HG02970 (cell line): ENCODE data around the gene BMP8B.
"Not testable (repeated sequence)": the region's sequence is repeated elsewhere in the genome, so short reads cannot be mapped to it uniquely, and the experiment has no call there.

ENCODE experiments used
- ATAC-seq: cut with Tn5 transposase; IDR thresholded peaks from one replicate; pipeline ENCODE4 v1.9.1; 2021; ENCODE audit warnings: mild to moderate bottlenecking, moderate library complexity, moderate number of reproducible peaks; ENCODE audit not compliant: unreplicated experiment, low FRiP score

The BMP8B gene

DNA sequence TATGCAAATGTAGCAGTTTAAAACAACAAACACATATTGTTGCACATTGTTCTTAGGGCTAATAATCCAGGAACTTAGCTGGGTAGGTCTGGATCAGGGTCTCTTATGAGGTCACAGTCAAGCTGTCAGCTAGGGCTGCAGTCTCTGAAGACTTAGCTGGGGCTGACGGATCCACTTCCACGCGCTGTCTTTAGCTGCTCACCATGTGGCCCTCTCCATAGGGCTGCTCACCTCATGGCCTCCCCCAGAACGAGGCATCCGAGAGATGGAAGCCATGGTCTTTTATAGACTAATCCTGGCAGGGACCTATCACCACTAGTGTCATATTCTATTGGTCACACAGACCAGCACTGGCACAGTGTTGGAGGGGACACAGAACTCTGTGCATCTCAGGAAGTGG, 8.8 kb downstream of the BMP8B start:
- ATAC-seq, result no peak

- no peak for ATAC-seq
Measured at GRCh38 chr1:39779137-39779536, 9.5 kb downstream of the BMP8B start.

- not testable (repeated sequence) for ATAC-seq
Measured at GRCh38 chr1:39778463-39779099, 10.1 kb downstream of the BMP8B start.

GRCh38 chr1:39777896-39778295, 10.8 kb downstream of the BMP8B start:
- ATAC-seq, result not testable (repeated sequence)

DNA sequence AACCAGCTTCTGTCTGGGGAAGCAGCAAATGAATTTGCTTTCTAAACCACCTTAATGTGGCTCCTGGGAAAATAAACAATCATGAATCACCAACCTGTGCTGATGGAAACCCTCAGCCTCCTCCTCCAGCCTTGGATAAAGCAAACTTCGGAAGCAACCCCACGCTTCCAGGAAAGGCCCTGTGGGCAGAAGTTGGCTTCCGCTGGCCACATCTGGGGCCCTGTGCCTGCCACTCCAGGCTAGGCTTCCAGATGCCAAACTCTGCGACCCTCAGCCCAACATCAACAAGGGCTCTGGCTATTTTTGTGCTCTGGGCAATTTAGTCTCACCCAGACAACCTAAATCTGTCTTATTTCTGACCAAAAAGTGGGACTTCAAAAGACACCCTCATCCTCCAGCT, 11.4 kb downstream of the BMP8B start:
- ATAC-seq, result no peak

DNA sequence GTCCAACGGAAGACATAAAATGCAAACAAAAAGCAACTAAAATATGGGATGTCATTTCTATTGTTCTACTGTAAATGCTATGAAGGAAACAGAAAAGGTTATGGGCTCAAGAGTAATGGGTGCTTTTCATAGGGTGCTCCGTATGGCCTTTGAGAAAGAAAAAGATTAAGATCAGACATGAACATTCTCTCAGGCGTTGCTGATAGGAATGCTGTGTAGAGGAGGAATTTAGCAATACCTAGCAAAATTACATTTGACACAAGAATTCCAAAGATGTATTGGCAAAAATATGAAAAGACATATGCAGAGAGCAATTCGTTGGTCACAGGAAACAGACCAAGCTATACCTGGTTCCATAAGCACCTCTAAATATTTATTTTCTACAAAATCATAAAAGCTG, 11.8 kb downstream of the BMP8B start:
- ATAC-seq, result no peak

- ATAC-seq, result no peak
Measured at GRCh38 chr1:39776400-39776713, 12.3 kb downstream of the BMP8B start.

GRCh38 chr1:39775676-39776399, 12.8 kb downstream of the BMP8B start:
- not testable (repeated sequence) for ATAC-seq

DNA sequence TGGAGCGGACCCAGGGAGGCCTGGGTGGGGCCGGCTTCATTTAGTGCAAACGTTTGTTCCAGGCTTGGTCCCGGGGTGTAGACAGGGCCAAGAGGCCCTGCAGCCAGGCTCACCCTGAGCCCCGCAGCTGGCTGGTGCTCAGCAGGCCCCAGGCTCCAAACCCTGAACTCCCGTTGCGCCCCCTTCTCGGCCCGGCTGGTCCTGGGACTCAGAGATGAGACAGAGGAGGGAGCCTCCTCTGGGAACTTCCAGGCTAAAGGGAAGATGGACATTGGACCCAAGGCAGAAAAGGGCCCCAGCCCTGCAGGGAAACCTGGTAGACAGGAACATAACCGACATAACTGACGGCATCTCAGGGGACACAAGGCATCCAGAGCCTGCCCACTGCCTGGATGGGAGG, 13.5 kb downstream of the BMP8B start:
- not testable (repeated sequence) for ATAC-seq

GRCh38 chr1:39773369-39773979, 15.2 kb downstream of the BMP8B start:
- ATAC-seq, result not testable (repeated sequence)

GRCh38 chr1:39771022-39771532, 17.6 kb downstream of the BMP8B start, which contains the start of gene OXCT2:
Gene OXCT2, minus strand, starts transcription at chr1:39771348. Its CDS starts 93 bp downstream, at chr1:39771255.
- not testable (repeated sequence) for ATAC-seq

- ATAC-seq, result not testable (repeated sequence)
Measured at GRCh38 chr1:39770100-39771021, 18.3 kb downstream of the BMP8B start.

DNA sequence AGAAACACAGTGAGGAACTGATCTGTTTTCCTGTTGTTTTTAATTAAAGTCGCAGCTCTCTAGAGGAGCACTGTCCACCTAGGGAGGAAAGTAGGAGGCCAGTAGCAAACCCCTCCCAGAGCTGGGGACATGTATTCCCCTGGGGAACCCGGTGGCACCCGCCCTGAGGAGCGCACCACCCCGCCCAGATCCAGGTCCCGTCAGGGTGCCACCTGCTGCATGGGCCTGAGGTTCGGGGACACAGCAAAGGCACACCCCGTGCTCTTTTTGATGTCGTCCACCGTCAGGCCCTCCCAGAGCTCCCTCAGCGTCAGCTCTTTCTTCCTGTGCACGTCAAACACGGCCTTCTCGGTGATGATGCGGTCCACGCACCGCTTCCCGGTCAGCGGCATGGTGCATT, 19.2 kb downstream of the BMP8B start:
- ATAC-seq, result not testable (repeated sequence)

DNA sequence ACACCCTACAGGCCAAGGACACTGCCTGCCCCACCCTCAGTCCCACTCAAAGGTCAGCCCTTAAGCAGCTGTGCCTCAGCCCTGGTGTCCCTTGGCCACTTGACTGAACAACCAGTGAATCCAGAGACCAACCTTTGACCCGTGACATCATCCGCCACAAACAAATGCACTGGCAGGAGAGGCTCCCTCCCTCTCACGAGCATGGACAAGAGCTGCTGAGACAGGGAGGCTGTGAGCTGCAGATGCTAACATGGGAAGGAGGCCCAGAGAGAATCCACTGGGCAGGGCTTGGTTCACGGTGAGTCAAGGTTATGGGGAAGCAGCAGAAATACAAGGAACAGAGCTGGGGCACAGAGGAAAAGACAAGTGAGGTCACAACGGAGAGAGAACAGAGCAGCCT, 22.2 kb downstream of the BMP8B start:
- ATAC-seq, result not testable (repeated sequence)

DNA sequence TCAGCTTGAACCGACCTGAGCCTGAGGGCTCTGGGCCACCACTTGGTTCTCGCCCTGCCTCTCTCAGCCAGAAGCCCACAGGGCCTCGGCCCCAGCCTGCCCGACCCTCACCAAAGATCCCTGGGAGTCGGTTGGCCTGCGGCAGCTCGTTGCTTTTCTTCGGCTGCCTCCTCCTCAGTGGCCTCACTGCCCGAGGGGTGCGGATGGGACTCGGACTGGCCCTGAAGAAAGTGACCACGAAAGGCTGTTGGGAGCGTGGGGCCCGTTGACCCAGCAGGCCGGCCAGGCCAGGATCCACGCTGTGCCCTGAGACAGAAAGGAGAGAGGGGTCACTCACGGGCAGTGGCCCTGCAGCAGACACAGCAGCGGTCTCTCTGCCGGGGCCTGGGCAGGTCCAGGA, 24.2 kb downstream of the BMP8B start:
- not testable (repeated sequence) for ATAC-seq

- ATAC-seq, result not testable (repeated sequence)
Measured at GRCh38 chr1:39763619-39764374, 24.9 kb downstream of the BMP8B start.

DNA sequence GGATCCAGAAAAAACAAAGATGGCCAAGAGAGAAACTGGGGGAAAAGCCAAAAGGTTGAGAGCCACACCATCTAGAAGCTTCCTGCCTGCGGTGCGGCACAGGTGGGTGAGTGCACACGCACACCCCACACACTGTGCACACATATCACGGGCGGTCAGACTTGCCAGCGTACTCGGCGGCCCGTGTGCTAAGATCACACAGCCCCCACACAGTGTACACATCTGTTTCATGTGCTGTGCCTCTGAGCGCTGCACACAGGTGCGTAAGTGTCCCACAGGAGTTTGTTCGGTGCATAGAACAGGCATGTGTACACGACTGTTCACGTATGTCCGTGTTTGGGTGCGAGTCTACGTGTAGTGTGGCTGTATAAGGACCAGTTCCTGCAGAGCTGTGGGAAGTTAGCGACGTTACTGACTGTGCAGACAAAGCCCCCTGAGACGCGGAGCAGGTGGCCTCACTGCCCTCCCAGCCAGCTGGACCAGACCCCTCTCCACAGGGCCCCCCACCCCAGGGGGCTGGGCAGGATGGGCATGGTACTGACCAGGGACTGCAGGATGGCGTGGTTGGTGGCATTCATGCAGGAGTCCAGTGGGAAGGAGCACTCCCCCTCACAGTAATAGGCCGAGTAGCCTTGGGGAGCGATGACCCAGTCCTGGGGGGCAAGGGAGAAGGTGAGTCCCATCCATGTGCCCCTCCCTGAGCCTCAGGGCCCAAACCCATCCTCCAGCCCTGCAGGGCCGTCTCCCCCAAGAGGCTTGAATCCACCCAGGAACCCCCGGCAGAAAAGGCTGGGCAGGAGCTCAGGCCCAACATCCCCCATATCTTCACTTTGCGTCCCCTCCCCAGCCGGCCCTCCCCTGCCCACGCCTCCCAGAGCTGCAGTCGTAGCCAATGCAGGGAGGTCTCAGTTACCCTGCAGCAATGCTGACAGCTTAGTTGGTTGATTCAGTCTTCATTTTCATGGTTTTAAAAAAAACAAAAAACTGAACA, 25.8 kb downstream of the BMP8B start:
- ATAC-seq, result no peak

DNA sequence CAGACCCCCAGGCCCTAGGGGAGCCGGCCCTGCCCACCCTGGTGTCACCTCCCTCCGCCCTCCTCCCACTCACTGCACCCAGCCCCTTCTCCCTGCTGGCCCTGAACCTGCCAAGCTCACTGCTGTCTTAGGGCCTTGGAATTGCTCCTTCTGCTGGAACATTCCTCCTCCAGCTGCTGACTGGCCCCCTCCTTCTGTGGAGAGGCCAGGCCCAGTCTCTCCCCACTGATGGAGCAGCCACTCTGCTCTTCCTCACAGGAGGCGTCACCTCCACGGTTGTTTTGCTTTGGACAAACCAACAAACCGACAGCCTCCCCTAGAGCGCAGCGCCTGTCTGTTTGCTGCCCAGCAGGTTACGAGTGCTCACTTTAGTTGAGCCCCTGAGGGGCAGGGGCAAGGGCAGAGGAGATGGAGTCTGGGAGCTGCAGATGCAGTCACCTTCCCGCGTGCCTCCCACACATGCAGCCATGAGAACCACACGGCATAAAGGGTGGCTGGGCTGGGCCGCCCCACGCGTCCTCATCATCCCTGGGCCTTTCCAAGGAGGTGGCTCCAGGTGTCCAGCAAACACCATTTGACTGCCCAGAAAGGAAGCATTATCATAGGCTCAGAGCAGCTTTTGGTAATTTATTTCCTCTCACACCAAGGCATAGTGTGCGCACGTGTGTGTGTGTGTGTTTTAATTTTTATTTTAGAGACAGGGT, 27.0 kb downstream of the BMP8B start:
- ATAC-seq, result no peak
